HepG2 (cell line): ENCODE results near the gene PIEZO1. TPM values are rescaled to one million over a fixed set of nuclear protein-coding genes. Genes with fewer than 3 reads are reported as not detected.

ENCODE experiments used
- ATAC-seq: fragments of 200-7000 bp; cut with Tn5 transposase; 3 replicates; pipeline ENCODE4 v1.9.1; 2020; ENCODE audit warnings: mild to moderate bottlenecking, moderate library complexity
- BruUV-seq: library from RNA; stranded (reverse); fragments of 400-500 nt; replicated peaks from 2 replicates; lab custom pipeline; 2021; lab: Mats Ljungman, UMichigan
- CTCF ChIA-PET: fragments of 300-600 bp; formaldehyde crosslinking; extraction: SDS; loops from one replicate; lab custom pipeline; 2021; ENCODE audit warnings: low total read pairs, inconsistent platforms, low intra/inter-chr PET ratio; lab: Yijun Ruan, JAX
- POLR2A ChIA-PET: fragments of 350-600 bp; sonication (Branson Sonifier 250); formaldehyde crosslinking; loops from one replicate; lab custom pipeline; 2020; ENCODE audit warnings: antibody characterized with exemption, inconsistent platforms; lab: Yijun Ruan, JAX
- DNase-seq: peaks from one replicate; pipeline ENCODE4 v3.0.0-alpha.2; 2015; ENCODE audit warnings: low spot score
- FAIRE-seq: peaks from 3 replicates; lab custom pipeline; 2011; peaks lifted over from hg19 to GRCh38; lab: Jason Lieb, UNC
- H2AFZ ChIP-seq: one replicate; pipeline ENCODE4 v1.6.1; 2011; ENCODE audit warnings: low read length, inconsistent platforms
- H3K27ac ChIP-seq: fragments of 300-600 bp; 3 replicates; pipeline ENCODE4 v1.8.0; 2011; ENCODE audit warnings: mixed run types, mild to moderate bottlenecking, mixed read lengths, low read length, inconsistent platforms; ENCODE audit not compliant: insufficient read depth; ENCODE audit errors: extremely low read length
- H3K27me3 ChIP-seq, 2 experiments: fragments of 200-600 bp in 1 of 2; 2 replicates in 1 of 2; 3 replicates in 1 of 2; pipeline versions ENCODE4 v1.6.0 to v1.8.0; 2011; ENCODE audit warnings: low read length in 2 of 2, mild to moderate bottlenecking in 2 of 2, moderate library complexity in 2 of 2, inconsistent platforms in 1 of 2; ENCODE audit not compliant: insufficient read depth in 2 of 2, control insufficient read depth in 1 of 2
- H3K36me3 ChIP-seq, 2 experiments: fragments of 200-600 bp in 1 of 2; replicated peaks in 1 of 2; 2 replicates in 1 of 2; 3 replicates in 1 of 2; pipeline versions ENCODE4 v1.5.1 to v1.8.0; 2011; ENCODE audit warnings: low read length in 2 of 2, inconsistent platforms in 1 of 2; ENCODE audit not compliant: insufficient read depth in 2 of 2, control insufficient read depth in 1 of 2
- H3K4me1 ChIP-seq: 2 replicates; pipeline ENCODE4 v1.5.1; 2012; ENCODE audit warnings: low read length, inconsistent platforms; ENCODE audit not compliant: insufficient read depth
- H3K4me2 ChIP-seq: 2 replicates; pipeline ENCODE4 v1.6.0; 2011; ENCODE audit warnings: low read depth, low read length, inconsistent platforms
- H3K4me3 ChIP-seq, 3 experiments: fragments of 200-600 bp in 1 of 3; sonication (generic), shearing (Covaris generic) in 1 of 3; replicated peaks in 1 of 3; 2 replicates each; pipeline ENCODE4 v1.5.1; 2011 to 2016; ENCODE audit warnings: low read length in 3 of 3, inconsistent platforms in 2 of 3, low read depth in 2 of 3, mild to moderate bottlenecking in 2 of 3, control low read depth in 1 of 3, mixed read lengths in 1 of 3; ENCODE audit not compliant: insufficient read depth in 1 of 3
- H3K79me2 ChIP-seq: one replicate; pipeline ENCODE4 v1.6.1; 2011; ENCODE audit warnings: low read length, inconsistent platforms; ENCODE audit not compliant: insufficient read depth
- H3K9ac ChIP-seq: 2 replicates; pipeline ENCODE4 v1.6.0; 2011; ENCODE audit warnings: mild to moderate bottlenecking, low read depth, low read length, inconsistent platforms; ENCODE audit not compliant: insufficient read depth
- H3K9me3 ChIP-seq: 2 replicates; pipeline ENCODE4 v1.5.1; 2012; ENCODE audit warnings: mild to moderate bottlenecking, low read length
- H4K20me1 ChIP-seq: 2 replicates; pipeline ENCODE4 v1.6.0; 2011; ENCODE audit warnings: inconsistent platforms, mild to moderate bottlenecking, low read length, moderate library complexity; ENCODE audit not compliant: insufficient read depth
- AGO2 ChIP-seq: fragments of 200-400 bp; formaldehyde crosslinking; optimal IDR thresholded peaks from 2 replicates; pipeline ENCODE3; 2017; ENCODE audit warnings: mild to moderate bottlenecking, low read depth, low read length, moderate library complexity
- ARNT2 ChIP-seq: sonication (generic); formaldehyde crosslinking; IDR thresholded peaks from 2 replicates; pipeline ENCODE4 v1.8.0; 2022; ENCODE audit warnings: mild to moderate bottlenecking, low read depth, missing genetic modification reagents, moderate library complexity
- ASH2L ChIP-seq: fragments of 300-600, 200-600 bp; sonication (generic); IDR thresholded peaks from 2 replicates; pipeline ENCODE4 v1.7.0; 2017; ENCODE audit warnings: low read depth, mild to moderate bottlenecking, moderate library complexity, mixed read lengths, low read length; ENCODE audit not compliant: insufficient read length
- BHLHE40 ChIP-seq: IDR thresholded peaks from 2 replicates; pipeline ENCODE4 v1.6.1; 2011; ENCODE audit warnings: low read length, improper control_type of control experiment
- GTF3A ChIP-seq: sonication (generic); formaldehyde crosslinking; conservative IDR thresholded peaks from 2 replicates; pipeline ENCODE4 v1.4.0; 2020; ENCODE audit warnings: mild to moderate bottlenecking, missing genetic modification reagents
- HNF4A ChIP-seq: sonication (generic); formaldehyde crosslinking; IDR thresholded peaks from 2 replicates; pipeline ENCODE4 v1.4.0; 2020; ENCODE audit warnings: missing genetic modification reagents
- HOXA5 ChIP-seq: sonication (generic); formaldehyde crosslinking; IDR thresholded peaks from 2 replicates; pipeline ENCODE4 v1.4.0; 2020; ENCODE audit warnings: missing genetic modification reagents
- JUNB ChIP-seq: sonication (generic); formaldehyde crosslinking; IDR thresholded peaks from 2 replicates; pipeline ENCODE4 v1.8.0; 2022; ENCODE audit warnings: missing genetic modification reagents, mild to moderate bottlenecking, borderline replicate concordance
- KLF16 ChIP-seq, 2 experiments: sonication (generic) in 1 of 2; formaldehyde crosslinking in 1 of 2; IDR thresholded peaks; 2 replicates each; pipeline versions ENCODE4 v1.6.1 to v1.8.0; 2016 to 2023; ENCODE audit warnings: missing genetic modification reagents in 2 of 2, missing compliant biosample characterization in 1 of 2
- KLF9 ChIP-seq: IDR thresholded peaks from 2 replicates; pipeline ENCODE4 v1.6.1; 2016; ENCODE audit warnings: low read depth
- SPEN ChIP-seq: sonication (generic); formaldehyde crosslinking; IDR thresholded peaks from 2 replicates; pipeline ENCODE4 v1.5.1; 2020; ENCODE audit warnings: low read depth, mild to moderate bottlenecking, missing genetic modification reagents
- TEF ChIP-seq: sonication (generic); formaldehyde crosslinking; IDR thresholded peaks from 2 replicates; pipeline ENCODE4 v1.5.0; 2020; ENCODE audit warnings: missing genetic modification reagents
- ZFP62 ChIP-seq: sonication (generic); formaldehyde crosslinking; IDR thresholded peaks from 2 replicates; pipeline ENCODE4 v1.4.0; 2020; ENCODE audit warnings: missing genetic modification reagents
- ZMAT5 ChIP-seq: sonication (generic); formaldehyde crosslinking; IDR thresholded peaks from 2 replicates; pipeline ENCODE4 v1.5.0; 2020; ENCODE audit warnings: mild to moderate bottlenecking, low read depth, missing genetic modification reagents, borderline replicate concordance
- ZMYM2 ChIP-seq: sonication (generic); formaldehyde crosslinking; IDR thresholded peaks from 2 replicates; pipeline ENCODE4 v1.8.0; 2022; ENCODE audit warnings: mild to moderate bottlenecking, missing genetic modification reagents
- ZNF230 ChIP-seq: sonication (generic); formaldehyde crosslinking; IDR thresholded peaks from 2 replicates; pipeline ENCODE4 v1.4.0; 2020; ENCODE audit warnings: mild to moderate bottlenecking, missing genetic modification reagents
- ZNF460 ChIP-seq: sonication (generic); formaldehyde crosslinking; IDR thresholded peaks from 2 replicates; pipeline ENCODE4 v1.5.1; 2020; ENCODE audit warnings: missing genetic modification reagents, mild to moderate bottlenecking, borderline replicate concordance
- ZNF768 ChIP-seq: sonication (generic); formaldehyde crosslinking; IDR thresholded peaks from 2 replicates; pipeline ENCODE4 v1.4.0; 2020; ENCODE audit warnings: missing genetic modification reagents
- WGBS: methylation state at CpG from one replicate; pipeline ENCODE4 v1.1.6; 2017; ENCODE audit warnings: low lambda C conversion rate; 5-methylcytosine and 5-hydroxymethylcytosine counted together
- in situ Hi-C: cut with HindIII; loops from 2 replicates; pipeline ENCODE4 v1.10.0; 2017; ENCODE audit warnings: low pct_unique_long_range_greater_than_20kb; ENCODE audit not compliant: extremely low pct_ligation_motif_present
- intact Hi-C: fragments of 100-400 bp; cut with micrococcal nuclease; formaldehyde crosslinking; loops from one replicate; pipeline ENCODE4 v1.10.0; 2022; ENCODE audit not compliant: unreplicated experiment
- polyA plus RNA-seq, 8 experiments: library from polyadenylated mRNA; depleted of rRNA in 3 of 8; stranded (reverse) in 7 of 8; unstranded in 1 of 8; fragments of >200 nt; fragmentation: Illumina TruSeq in 4 of 8; extraction: Trizol in 4 of 8; gene quantifications; 2 replicates each; pipeline versions ENCODE4 v1.2.1 to v1.2.3, GENCODE V29; 2011 to 2016; ENCODE audit warnings: low read depth in 4 of 8, missing spikeins in 1 of 8, mixed read lengths in 1 of 8; ENCODE audit not compliant: insufficient read depth in 1 of 8
- total RNA-seq, 5 experiments: library from RNA; depleted of rRNA; stranded (reverse); fragments of >200 nt; fragmentation: Illumina TruSeq; extraction: Trizol; gene quantifications; 2 replicates each; pipeline ENCODE4 v1.2.3, GENCODE V29; 2016; ENCODE audit warnings: low read depth in 1 of 5
- TF ChIP-seq, protein P1 (sequence below): sonication (generic); formaldehyde crosslinking; IDR thresholded peaks from 2 replicates; pipeline ENCODE4 v1.4.0; 2020; ENCODE audit warnings: missing genetic modification reagents

PIEZO1 gene
- total and polyA plus RNA-seq, 2 of the 13 experiments (the other 11 are each of a cell fraction or from before 2014, with no cell fraction given): 67.9 to 85.0 TPM

DNA sequence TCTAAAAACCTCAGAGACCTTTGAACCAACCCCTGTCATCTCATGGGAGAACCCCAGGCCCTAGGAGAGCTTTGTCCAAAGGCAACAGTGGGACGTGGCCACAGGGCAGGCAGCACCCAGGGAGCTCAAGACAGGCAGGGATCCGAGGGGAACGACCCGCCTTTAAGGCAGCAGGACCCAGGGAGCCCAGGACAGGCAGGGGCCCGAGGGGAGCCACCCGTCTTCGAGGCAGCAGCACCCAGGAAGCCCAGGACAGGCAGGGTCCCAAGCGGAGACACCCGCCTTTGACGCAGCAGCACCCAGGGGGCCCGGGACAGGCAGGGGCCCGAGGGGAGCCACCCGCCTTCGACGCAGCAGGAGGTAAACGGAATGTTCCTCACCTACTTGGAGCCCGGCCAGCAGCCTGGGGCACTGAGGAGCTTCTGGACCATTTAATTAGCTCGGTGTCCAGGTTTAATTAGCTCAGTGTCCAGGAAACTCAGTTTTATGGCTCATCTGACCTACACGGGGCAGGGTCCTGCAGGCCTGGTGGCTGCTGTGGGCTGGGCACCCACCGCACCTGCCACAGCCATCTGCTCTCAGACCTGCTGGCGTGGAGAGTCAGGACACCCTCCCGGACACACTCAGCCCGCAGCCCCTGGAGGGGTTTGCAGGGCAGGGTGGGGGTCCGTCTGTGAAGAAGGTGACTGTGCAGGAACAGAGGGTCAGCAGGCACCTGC lies 24.4 kb downstream of the PIEZO1 start:
- ChIA-PET POLR2A (interaction anchor here (0.8 to 2.9 kb wide), 8 partner anchors 11 to 97 kb away, joined by 3 to 36 read pairs (median 4); partner anchors contain the start of genes APRT and PIEZO1), CTCF (no interaction called here)
- Histone ChIP-seq H3K27me3 (no peaks in the 10 kb centered on the region), H3K9me3 (no peaks in the 10 kb centered on the region), H3K4me1 (peaks cover 69% of the 10 kb centered on the region), H3K36me3 (peaks cover 0 to 2% of the 10 kb centered on the region in 2 experiments; a peak in 2 of 5 replicates), H3K4me3 (peak overlapping the region; percentile 2 to 68 (median 39); a peak in 4 of 6 replicates), H2AFZ (no peak overlapping the region), H3K79me2 (peaks cover 20% of the 10 kb centered on the region), H3K4me2 (peak overlapping the region; percentile 73), H3K9ac (peak overlapping the region; percentile 53), H3K27ac (peak overlapping the region; percentile 61), H4K20me1 (peaks cover 28% of the 10 kb centered on the region)
- DNase-seq (no peak), FAIRE-seq (peak; percentile 73), ATAC-seq (peak; percentile 18)
- in situ Hi-C loops (no loop called here), intact Hi-C loops (no loop called here)
- BruUV-seq: no TSS peak
- WGBS: 38% methylated on average over 16 of the region's 24 CpGs
- no peak for TF ChIP-seq HOXA5 (CRISPR knock-in tag)
- TF ChIP-seq GTF3A: no peak
- peak; percentile 61 for TF ChIP-seq HNF4A (CRISPR knock-in tag)
- TF ChIP-seq JUNB: no peak
- TF ChIP-seq, protein P1, sequence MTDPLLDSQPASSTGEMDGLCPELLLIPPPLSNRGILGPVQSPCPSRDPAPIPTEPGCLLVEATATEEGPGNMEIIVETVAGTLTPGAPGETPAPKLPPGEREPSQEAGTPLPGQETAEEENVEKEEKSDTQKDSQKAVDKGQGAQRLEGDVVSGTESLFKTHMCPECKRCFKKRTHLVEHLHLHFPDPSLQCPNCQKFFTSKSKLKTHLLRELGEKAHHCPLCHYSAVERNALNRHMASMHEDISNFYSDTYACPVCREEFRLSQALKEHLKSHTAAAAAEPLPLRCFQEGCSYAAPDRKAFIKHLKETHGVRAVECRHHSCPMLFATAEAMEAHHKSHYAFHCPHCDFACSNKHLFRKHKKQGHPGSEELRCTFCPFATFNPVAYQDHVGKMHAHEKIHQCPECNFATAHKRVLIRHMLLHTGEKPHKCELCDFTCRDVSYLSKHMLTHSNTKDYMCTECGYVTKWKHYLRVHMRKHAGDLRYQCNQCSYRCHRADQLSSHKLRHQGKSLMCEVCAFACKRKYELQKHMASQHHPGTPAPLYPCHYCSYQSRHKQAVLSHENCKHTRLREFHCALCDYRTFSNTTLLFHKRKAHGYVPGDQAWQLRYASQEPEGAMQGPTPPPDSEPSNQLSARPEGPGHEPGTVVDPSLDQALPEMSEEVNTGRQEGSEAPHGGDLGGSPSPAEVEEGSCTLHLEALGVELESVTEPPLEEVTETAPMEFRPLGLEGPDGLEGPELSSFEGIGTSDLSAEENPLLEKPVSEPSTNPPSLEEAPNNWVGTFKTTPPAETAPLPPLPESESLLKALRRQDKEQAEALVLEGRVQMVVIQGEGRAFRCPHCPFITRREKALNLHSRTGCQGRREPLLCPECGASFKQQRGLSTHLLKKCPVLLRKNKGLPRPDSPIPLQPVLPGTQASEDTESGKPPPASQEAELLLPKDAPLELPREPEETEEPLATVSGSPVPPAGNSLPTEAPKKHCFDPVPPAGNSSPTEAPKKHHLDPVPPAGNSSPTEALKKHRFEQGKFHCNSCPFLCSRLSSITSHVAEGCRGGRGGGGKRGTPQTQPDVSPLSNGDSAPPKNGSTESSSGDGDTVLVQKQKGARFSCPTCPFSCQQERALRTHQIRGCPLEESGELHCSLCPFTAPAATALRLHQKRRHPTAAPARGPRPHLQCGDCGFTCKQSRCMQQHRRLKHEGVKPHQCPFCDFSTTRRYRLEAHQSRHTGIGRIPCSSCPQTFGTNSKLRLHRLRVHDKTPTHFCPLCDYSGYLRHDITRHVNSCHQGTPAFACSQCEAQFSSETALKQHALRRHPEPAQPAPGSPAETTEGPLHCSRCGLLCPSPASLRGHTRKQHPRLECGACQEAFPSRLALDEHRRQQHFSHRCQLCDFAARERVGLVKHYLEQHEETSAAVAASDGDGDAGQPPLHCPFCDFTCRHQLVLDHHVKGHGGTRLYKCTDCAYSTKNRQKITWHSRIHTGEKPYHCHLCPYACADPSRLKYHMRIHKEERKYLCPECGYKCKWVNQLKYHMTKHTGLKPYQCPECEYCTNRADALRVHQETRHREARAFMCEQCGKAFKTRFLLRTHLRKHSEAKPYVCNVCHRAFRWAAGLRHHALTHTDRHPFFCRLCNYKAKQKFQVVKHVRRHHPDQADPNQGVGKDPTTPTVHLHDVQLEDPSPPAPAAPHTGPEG (CRISPR knock-in tag): no peak
- TF ChIP-seq ASH2L: no peak
- no peak; the same call in 1 of the 2 replicates for TF ChIP-seq SPEN
- TF ChIP-seq ZNF230 (CRISPR knock-in tag): no peak
- no peak for TF ChIP-seq BHLHE40
- TF ChIP-seq ZMYM2 (CRISPR knock-in tag): no peak
- no peak for TF ChIP-seq ZMAT5 (CRISPR knock-in tag)
- TF ChIP-seq KLF9 (CRISPR knock-in tag): no peak
- TF ChIP-seq KLF16 (CRISPR knock-in tag; IDR thresholded peaks at IDR 0.05): no peak
- no peak for TF ChIP-seq ZFP62
- no peak for TF ChIP-seq ARNT2 (CRISPR knock-in tag)
- TF ChIP-seq TEF (CRISPR knock-in tag): no peak
- TF ChIP-seq AGO2: peak; percentile 60
- no peak for TF ChIP-seq ZNF460 (CRISPR knock-in tag)
- TF ChIP-seq ZNF768: no peak
